Aorta (tissue), 5 donors: ENCODE measurements around the gene NCKAP5L. TPM values are rescaled to one million over a fixed set of nuclear protein-coding genes. Genes with fewer than 3 reads are reported as not detected.

Experiments used
- ATAC-seq: fragments of 200-7000 bp; cut with Tn5 transposase; one replicate; pipeline ENCODE4 v1.9.1; 2022; ENCODE audit warnings: moderate library complexity; ENCODE audit not compliant: low FRiP score
- DNase-seq, 2 donors: peaks; one replicate each; pipeline ENCODE4 v3.0.0-alpha.2; 2020
- H3K27ac ChIP-seq, 2 donors: one replicate each; pipeline ENCODE4 v1.5.1; 2013; ENCODE audit warnings: low read length in 2 of 2, mild to moderate bottlenecking in 2 of 2, moderate library complexity in 2 of 2, control low read depth in 1 of 2, inconsistent platforms in 1 of 2, low read depth in 1 of 2
- H3K27me3 ChIP-seq, 2 donors: one replicate each; pipeline ENCODE4 v1.6.1; 2013; ENCODE audit warnings: control low read depth in 1 of 2, low read length in 1 of 2, mild to moderate bottlenecking in 1 of 2, moderate library complexity in 1 of 2; ENCODE audit not compliant: insufficient read depth in 2 of 2, control insufficient read depth in 1 of 2
- H3K36me3 ChIP-seq, 2 donors: one replicate each; pipeline ENCODE4 v1.6.1; 2013; ENCODE audit warnings: control low read depth in 1 of 2, low read length in 1 of 2, mild to moderate bottlenecking in 1 of 2; ENCODE audit not compliant: insufficient read depth in 2 of 2, control insufficient read depth in 1 of 2
- H3K4me1 ChIP-seq, 2 donors: one replicate each; pipeline ENCODE4 v1.6.1; 2013; ENCODE audit warnings: low read length in 2 of 2, control low read depth in 1 of 2, mild to moderate bottlenecking in 1 of 2, moderate library complexity in 1 of 2; ENCODE audit not compliant: insufficient read depth in 2 of 2, control insufficient read depth in 1 of 2
- H3K4me3 ChIP-seq, 2 donors: one replicate each; pipeline ENCODE4 v1.5.1; 2013; ENCODE audit warnings: low read length in 2 of 2, control low read depth in 1 of 2, mild to moderate bottlenecking in 1 of 2
- H3K9me3 ChIP-seq: one replicate; pipeline ENCODE4 v1.6.1; 2013; ENCODE audit warnings: mild to moderate bottlenecking, low read length; ENCODE audit not compliant: control insufficient read depth
- WGBS, 2 donors: extraction: QIAGEN DNeasy Blood & Tissue Kit; methylation state at CpG; one replicate each; pipeline ENCODE4 v1.1.7; 2013; 5-methylcytosine and 5-hydroxymethylcytosine counted together
- intact Hi-C, 2 donors: fragments of 100-400 bp; cut with DNase I; formaldehyde crosslinking; loops; one replicate each; pipeline versions ENCODE4 v1.14.2 to v1.15.0; 2022
- polyA plus RNA-seq, 2 donors: library from polyadenylated mRNA; stranded (reverse); fragments of 200-250 nt; gene quantifications; one replicate each; pipeline ENCODE4 v1.2.3, GENCODE V29; 2013
- total RNA-seq, 2 donors: library from RNA; stranded (reverse); fragmentation: NEBNext Ultra II Directional; extraction: Animal tissue kit (Norgen Biotek cat#: 25700); gene quantifications; one replicate each; pipeline ENCODE4 v1.2.1, GENCODE V29; 2021
- donor health status: healthy with polysubstance abuse.
- donor health status: Bipolar disorder and iron deficiency.
- donor health status: DM: no; HTN: no; CAD: no.
- donor health status: DM: no; HTN: no; CAD: no.
- donor health status: DM: yes; HTN: yes; CAD: no.

The NCKAP5L gene
- total and polyA plus RNA-seq, 4 donors, result 3.5 to 38.7 (median 18.5) TPM

DNA sequence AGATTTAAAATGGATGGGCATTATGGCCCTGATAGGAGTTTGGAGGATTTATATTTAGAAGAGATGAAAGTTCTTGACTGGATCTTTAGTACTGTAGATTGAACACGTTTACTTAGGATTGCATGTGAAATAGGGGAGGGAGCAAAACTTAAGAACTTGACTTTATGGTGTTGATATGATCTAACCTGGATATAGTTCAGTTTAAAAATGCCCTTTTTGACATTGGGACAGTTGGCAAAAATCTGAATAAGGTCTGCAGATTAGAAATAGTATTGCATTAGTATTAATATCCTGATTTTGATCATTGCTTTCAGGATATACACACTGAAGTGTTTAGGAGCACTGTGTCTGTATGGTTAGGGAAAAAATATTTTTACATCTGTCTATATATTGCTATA, 77.2 kb downstream of the NCKAP5L start:
- Histone ChIP-seq H3K27me3 (no peaks in the 10 kb centered on the region), H3K36me3 (peaks cover 2 to 12% of the 10 kb centered on the region in 2 donors), H3K4me1 (peaks cover 3 to 6% of the 10 kb centered on the region in 2 donors), H3K27ac (no peak overlapping the region), H3K9me3 (no peaks in the 10 kb centered on the region), H3K4me3 (no peak overlapping the region)
- ATAC-seq (no peak), DNase-seq (no peak)
- WGBS, 2 donors, result 12 to 14% methylated on average over 1 of the region's 1 CpG
- intact Hi-C loops, result no loop called here

DNA sequence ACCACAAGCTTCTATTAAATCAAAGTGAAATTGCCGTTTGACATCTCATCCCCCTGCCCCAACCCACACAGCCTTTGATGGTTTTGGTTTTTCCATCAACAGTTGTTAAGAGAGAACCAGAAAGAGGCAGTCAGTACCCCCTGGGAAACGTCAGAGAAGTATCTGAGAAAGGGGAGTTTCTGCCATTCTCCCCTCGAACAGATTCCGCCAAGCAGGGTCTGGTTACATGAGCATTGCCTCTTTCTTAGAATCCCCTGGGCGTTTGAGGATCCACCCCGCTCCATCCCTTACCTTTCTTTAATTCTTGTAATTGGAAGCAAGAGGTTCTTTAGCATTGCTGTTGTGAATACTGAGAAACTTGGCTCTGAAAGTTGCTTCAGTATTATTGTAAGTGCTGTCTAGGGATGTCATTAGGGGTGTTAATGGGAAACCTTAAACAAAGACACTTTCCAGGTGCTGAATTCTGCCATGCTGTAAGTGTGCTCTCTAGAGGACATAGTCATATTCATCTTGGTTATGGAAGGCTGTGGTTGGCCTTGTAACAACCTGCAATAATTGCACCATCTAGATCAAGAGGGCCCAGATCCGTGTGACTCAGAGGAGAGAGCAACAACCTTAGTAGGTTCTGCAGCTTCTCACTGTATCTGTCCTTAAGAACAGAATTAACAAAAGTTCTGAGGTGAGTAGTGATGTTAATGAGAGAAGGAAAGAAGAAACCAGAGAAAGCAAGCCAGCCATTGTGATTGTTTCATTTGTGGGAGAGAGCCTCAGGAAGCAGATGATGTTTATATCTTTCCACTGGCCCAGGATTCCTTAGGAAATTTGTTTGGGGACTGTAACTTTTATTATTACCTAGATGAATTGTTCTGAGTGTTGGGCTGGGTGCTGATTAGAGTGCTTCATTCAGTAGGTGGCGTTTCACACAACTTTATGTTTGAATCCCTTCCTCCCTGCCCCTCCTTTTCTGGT, 77.9 kb downstream of the NCKAP5L start:
- WGBS, 2 donors, result 63 to 64% methylated on average over 8 of the region's 8 CpGs
- no peak for ATAC-seq

DNA sequence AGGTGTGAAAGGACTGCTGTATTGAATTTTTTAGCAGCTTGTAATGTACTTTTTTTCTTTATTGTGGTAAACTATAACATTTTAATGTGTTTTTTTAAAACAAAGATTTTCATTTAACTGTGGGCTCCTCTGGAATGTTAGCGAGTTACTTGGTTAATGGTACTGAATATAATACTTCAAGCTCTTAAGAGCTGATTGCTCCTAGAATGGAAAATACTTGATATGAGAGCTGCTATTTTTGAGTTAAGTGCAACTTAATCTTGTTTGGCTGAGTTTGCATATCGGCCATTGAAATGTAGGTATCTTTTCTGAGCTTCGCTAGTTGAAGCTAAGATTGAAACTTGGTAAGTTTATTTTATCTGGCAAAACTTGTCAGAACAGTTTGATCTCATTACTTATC, 79.4 kb downstream of the NCKAP5L start:
- no peak overlapping the region for H3K4me3 ChIP-seq
- DNase-seq, result no peak

More for the DNA sequence above, 77.9 kb downstream of the NCKAP5L start:
- Histone ChIP-seq H3K4me3 (no peak overlapping the region), H3K27me3 (no peaks in the 10 kb centered on the region), H3K4me1 (peaks cover 3 to 6% of the 10 kb centered on the region in 2 donors), H3K36me3 (peaks cover 2 to 12% of the 10 kb centered on the region in 2 donors), H3K9me3 (no peaks in the 10 kb centered on the region), H3K27ac (no peak overlapping the region)
- no peak for DNase-seq
- intact Hi-C loops, result no loop called here

DNA sequence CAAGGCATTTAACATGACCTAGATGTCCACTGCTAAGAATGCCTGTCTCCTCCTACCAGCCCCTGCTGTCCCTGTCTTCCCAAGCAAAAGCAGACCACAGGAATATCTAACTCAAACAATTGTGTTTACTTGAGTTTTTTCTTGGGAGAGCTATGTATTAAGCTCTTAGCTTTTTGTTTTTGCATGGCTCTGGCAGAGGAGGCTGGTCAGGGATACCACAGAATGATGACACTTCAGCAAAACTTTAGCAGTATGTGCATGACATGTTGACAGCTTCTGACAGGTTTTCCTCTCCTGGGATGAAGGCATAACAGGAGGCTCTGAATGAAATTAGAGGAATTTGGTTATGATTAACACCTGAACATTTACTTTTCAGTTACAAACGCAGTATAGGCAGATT, 79.9 kb downstream of the NCKAP5L start:
- H3K9me3 ChIP-seq, result no peaks in the 10 kb centered on the region
- H3K27me3 ChIP-seq, result no peaks in the 10 kb centered on the region
- H3K27ac ChIP-seq, result no peak overlapping the region
- 43 to 47% methylated on average over 1 of the region's 1 CpG for WGBS, 2 donors
- peaks cover 0 to 6% of the 10 kb centered on the region in 2 donors for H3K36me3 ChIP-seq
- H3K4me3 ChIP-seq, result no peak overlapping the region
- no peak for ATAC-seq
- intact Hi-C loops, result no loop called here
- peaks cover 5 to 7% of the 10 kb centered on the region in 2 donors for H3K4me1 ChIP-seq
- DNase-seq, result no peak

More for the DNA sequence above, 79.4 kb downstream of the NCKAP5L start:
- no peak for ATAC-seq
- Histone ChIP-seq H3K9me3 (no peaks in the 10 kb centered on the region), H3K27me3 (no peaks in the 10 kb centered on the region), H3K4me1 (peaks cover 5 to 6% of the 10 kb centered on the region in 2 donors), H3K36me3 (peaks cover 0 to 10% of the 10 kb centered on the region in 2 donors), H3K27ac (no peak overlapping the region)
- intact Hi-C loops, result no loop called here
- 30 to 33% methylated on average over 3 of the region's 3 CpGs for WGBS, 2 donors

DNA sequence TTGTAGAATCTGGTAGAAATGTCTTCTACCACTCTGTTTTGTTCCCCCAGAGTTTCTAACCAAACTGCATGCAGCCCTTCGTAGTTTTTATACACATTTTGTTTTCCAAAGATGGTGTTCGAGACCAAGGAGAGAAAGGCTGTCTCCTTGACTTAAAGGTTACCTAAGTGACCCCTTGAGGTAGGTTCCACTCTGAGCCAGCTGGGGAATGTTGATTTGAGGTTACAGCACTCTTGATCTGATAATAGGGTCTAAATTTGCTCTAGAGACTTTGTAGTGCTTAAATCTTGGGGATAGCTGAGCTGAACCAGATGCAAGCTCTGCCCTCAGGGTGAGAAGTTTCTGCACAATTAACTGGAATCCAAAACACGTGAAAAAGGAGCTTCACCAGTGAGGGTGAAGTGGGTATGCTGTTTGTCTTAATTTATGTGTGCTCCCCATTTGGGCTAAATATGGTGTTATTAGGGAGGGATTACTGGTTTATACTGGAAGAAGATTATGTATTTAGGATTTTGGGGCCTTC, 83.8 kb downstream of the NCKAP5L start:
- ATAC-seq (no peak), DNase-seq (no peak)
- no peaks in the 10 kb centered on the region for H3K27me3 ChIP-seq
- intact Hi-C loops, result no loop called here
- WGBS, 2 donors, result 54 to 55% methylated on average over 3 of the region's 3 CpGs
- no peaks in the 10 kb centered on the region for H3K9me3 ChIP-seq
- peaks cover 3 to 8% of the 10 kb centered on the region in 2 donors for H3K4me1 ChIP-seq
- no peaks in the 10 kb centered on the region for H3K36me3 ChIP-seq
- H3K27ac ChIP-seq, result no peak overlapping the region
- H3K4me3 ChIP-seq, result no peak overlapping the region

DNA sequence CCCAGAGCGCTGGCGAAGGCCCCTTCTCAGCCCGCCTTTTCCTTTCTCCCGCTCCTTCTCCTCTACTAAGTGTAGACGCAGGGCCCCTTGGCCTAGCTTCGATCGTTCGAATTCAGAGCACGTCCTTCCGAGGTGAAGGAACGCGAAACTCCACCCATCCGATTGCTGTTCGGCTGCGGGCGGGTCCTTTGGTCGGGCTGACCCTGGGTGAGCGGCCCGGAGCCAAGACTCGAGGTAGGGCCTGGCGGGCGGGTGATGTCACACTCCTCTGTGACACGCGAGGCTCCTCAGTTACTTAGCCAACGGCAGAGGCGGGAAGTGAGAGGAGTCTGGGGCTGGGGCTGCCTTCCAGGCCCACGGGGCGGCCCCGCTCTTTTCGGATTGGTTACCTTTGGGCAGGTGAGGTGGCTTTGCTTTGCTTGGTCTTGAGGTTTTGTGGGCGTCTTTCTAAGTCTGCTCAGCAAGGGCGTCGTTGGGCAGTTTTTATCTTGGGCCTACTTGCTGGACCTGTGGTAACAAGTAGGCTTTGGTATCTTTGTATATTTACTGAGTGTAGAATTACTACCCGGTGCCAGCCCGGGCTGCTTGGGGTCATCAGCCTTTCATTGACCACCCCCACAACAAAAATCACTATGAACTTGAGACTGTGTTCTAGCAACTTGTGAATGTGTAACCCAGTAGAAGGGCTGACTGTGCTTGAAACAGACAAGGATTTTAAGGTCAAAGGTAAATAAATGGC, 86.2 kb downstream of the NCKAP5L start:
- Histone ChIP-seq H3K27me3 (no peaks in the 10 kb centered on the region), H3K27ac (peak overlapping the region; percentile 76 to 88), H3K4me1 (peaks cover 3 to 4% of the 10 kb centered on the region in 2 donors), H3K4me3 (peak overlapping the region; percentile 55 to 61), H3K36me3 (no peaks in the 10 kb centered on the region), H3K9me3 (no peaks in the 10 kb centered on the region)
- 0 to 1% methylated on average over 35 of the region's 35 CpGs for WGBS, 2 donors
- ATAC-seq, result peak; percentile 89
- intact Hi-C loops, result no loop called here
- peak; percentile 93 to 96 for DNase-seq

Other genes starting within 250 kb of the NCKAP5L start
- gene FAM186B, start 222.8 kb downstream of the NCKAP5L start, total RNA-seq, result under 1 TPM; 0.23 to 0.30 TPM
- gene FAM186B, start 222.8 kb downstream of the NCKAP5L start, polyA plus RNA-seq, result under 1 TPM in 1 of 2 donors, not detected in 1; 0.26 TPM
- 10 to 100 TPM; 28.2 to 41.0 TPM for gene PRPF40B, start 204.9 kb downstream of the NCKAP5L start, total RNA-seq
- 10 to 100 TPM; 11.3 to 69.0 TPM for gene PRPF40B, start 204.9 kb downstream of the NCKAP5L start, polyA plus RNA-seq
- gene FMNL3, start 121.0 kb downstream of the NCKAP5L start, total RNA-seq, result 10 to 100 TPM; 31.4 to 53.9 TPM
- gene FMNL3, start 121.0 kb downstream of the NCKAP5L start, polyA plus RNA-seq, result 10 to 100 TPM in 1 of 2 donors, 1 to 10 TPM in 1; 6.5 to 10.4 TPM
- gene TMBIM6, start 86.9 kb downstream of the NCKAP5L start, total RNA-seq, result 100 to 1,000 TPM; 290 to 325 TPM
- gene TMBIM6, start 86.9 kb downstream of the NCKAP5L start, polyA plus RNA-seq, result 100 to 1,000 TPM; 114 to 163 TPM
- 1 to 10 TPM; 3.5 to 5.0 TPM for gene BCDIN3D, start 14.7 kb upstream of the NCKAP5L start, total RNA-seq
- gene BCDIN3D, start 14.7 kb upstream of the NCKAP5L start, polyA plus RNA-seq, result 1 to 10 TPM; 1.5 to 1.6 TPM
- 10 to 100 TPM in 1 of 2 donors, under 1 TPM in 1; 0.58 to 16.4 TPM for gene FAIM2, start 75.5 kb upstream of the NCKAP5L start, total RNA-seq
- under 1 TPM in 1 of 2 donors, not detected in 1; 0.05 TPM for gene FAIM2, start 75.5 kb upstream of the NCKAP5L start, polyA plus RNA-seq
- gene AQP2, start 122.3 kb upstream of the NCKAP5L start, total RNA-seq, result under 1 TPM in 1 of 2 donors, not detected in 1; 0.21 TPM
- gene AQP2, start 122.3 kb upstream of the NCKAP5L start, polyA plus RNA-seq, result not detected
- 1 to 10 TPM in 1 of 2 donors, not detected in 1; 1.2 TPM for gene AQP5, start 133.5 kb upstream of the NCKAP5L start, total RNA-seq
- under 1 TPM in 1 of 2 donors, not detected in 1; 0.08 TPM for gene AQP5, start 133.5 kb upstream of the NCKAP5L start, polyA plus RNA-seq
- gene AQP6, start 144.5 kb upstream of the NCKAP5L start, total RNA-seq, result under 1 TPM in 1 of 2 donors, not detected in 1; 0.39 TPM
- not detected for gene AQP6, start 144.5 kb upstream of the NCKAP5L start, polyA plus RNA-seq
- gene RACGAP1, start 197.1 kb upstream of the NCKAP5L start, total RNA-seq, result 10 to 100 TPM in 1 of 2 donors, 1 to 10 TPM in 1; 8.0 to 10.1 TPM
- 1 to 10 TPM; 4.6 to 7.9 TPM for gene RACGAP1, start 197.1 kb upstream of the NCKAP5L start, polyA plus RNA-seq
- 1 to 10 TPM in 1 of 2 donors, under 1 TPM in 1; 0.39 to 5.8 TPM for gene ASIC1, start 229.2 kb upstream of the NCKAP5L start, total RNA-seq
- 1 to 10 TPM in 1 of 2 donors, not detected in 1; 1.2 TPM for gene ASIC1, start 229.2 kb upstream of the NCKAP5L start, polyA plus RNA-seq